NCI-H1694 treated with DMSO at 0.1 percent for 48 hours (cell line): Measurements from ENCODE around the gene TTYH2.
A peak's percentile ranks its signal among the peaks of the same experiment; 100 is the strongest.
"Not testable (repeated sequence)": the region's sequence is repeated elsewhere in the genome, so short reads cannot be mapped to it uniquely, and the experiment has no call there.

Experiments
- DNase-seq: peaks from one replicate; lab custom pipeline; 2025; lab: John Stamatoyannopoulos, UW

Gene TTYH2

DNA sequence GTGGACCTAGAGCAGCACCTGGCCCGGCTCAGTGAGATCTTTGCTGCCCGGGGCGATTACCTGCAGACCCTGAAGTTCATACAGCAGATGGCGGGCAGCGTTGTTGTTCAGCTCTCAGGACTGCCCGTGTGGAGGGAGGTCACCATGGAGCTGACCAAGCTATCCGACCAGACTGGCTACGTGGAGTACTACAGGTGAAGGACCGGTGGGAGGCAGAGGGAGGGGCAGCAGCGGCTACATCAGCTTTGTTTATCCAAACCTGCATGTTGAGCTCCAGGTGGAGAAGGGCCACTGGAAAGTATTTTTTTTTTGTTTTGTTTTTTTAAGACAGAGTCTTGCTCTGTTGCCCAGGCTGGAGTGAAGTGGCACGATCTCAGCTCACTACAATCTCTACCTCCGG, 23.9 kb downstream of the TTYH2 start:
- no peak for DNase-seq

DNA sequence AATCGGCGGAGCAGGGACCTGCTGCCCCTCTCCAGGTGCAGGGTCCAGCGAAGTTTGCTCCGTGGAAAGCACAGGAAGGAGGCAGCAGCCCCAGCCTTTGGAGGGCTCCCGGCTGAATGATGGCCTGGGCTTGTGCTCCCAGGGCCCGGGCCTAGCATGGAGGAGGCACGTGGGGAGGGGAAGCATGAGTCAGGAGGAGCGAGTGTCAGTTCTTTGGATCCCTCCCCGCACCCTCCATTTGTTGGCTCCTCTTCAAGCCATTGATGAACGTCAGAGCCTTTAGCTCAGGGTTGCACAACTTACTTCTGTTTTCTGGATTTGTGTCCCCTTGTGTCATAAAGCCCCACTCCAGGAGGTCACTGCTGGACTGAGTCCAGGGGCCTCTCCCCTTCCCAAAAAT, 25.8 kb downstream of the TTYH2 start:
- DNase-seq = no peak

DNA sequence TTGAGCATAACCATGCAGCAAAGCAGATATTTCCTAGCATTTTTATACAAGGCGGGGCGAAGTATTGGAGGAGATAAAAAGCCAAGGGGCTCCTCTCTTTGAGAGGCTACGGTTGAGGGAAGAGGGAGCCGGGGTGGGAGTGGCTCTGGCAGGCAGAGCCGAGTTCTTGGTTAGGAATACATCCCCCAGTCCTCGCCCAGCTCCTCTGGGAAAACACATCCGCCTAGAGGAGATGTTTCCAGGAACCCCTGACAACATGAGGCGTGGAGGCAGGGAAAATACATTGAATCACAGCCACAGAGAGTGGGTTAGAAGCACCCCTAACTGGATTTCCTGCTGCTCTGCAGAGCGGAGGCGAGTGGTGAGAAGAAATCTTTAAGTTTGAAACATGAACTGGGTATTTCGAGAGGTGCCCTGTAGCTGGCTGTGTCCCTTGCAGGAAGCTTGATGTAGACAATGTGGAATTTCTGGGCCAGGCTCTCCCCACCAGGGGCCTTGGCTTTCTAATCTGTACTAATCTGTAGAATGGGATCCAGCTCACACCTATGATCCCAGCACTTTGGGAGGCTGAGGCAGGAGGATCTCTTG, 27.3 kb downstream of the TTYH2 start:
- no peak for DNase-seq

DNA sequence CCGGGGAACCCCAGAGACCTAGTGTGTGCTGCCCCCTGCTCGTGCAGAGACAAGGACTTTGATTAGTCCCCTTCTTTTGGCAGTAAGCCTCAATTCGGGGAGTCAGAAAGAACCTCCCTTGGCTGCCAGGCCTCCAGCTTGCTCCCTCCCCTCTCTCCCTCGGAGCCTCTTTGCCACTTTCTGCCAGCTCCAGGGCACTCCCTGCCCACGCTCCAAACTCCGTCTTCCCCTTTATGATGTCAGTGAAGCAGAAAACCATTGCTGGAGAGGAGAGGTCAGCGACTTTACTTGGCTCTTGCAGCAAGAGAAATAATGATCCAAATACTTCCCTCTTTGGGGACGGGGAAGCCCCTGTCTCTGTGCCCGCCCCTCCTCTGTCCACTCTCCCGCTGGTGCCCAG, 28.1 kb downstream of the TTYH2 start:
- no peak for DNase-seq

DNA sequence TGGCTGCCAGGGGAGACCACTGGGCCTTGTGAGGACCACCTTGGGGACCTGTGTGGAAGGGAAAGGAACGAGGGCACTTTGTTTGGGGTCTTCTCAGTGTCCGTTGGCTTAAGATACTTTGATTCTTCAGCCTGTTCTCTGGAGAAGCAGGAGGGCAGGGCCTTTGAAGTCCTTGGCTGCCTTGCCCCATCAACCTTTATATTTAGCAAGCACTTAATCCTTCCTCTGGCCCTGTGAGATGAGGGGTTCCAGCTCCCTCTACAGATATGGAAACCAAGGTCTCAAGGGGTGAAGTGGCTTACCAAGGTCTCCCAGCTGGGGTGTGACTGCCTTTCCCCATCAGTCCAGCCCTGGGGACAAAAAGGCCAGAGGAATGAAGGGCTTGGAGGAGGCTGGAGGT, 28.5 kb downstream of the TTYH2 start:
- DNase-seq = no peak

DNA sequence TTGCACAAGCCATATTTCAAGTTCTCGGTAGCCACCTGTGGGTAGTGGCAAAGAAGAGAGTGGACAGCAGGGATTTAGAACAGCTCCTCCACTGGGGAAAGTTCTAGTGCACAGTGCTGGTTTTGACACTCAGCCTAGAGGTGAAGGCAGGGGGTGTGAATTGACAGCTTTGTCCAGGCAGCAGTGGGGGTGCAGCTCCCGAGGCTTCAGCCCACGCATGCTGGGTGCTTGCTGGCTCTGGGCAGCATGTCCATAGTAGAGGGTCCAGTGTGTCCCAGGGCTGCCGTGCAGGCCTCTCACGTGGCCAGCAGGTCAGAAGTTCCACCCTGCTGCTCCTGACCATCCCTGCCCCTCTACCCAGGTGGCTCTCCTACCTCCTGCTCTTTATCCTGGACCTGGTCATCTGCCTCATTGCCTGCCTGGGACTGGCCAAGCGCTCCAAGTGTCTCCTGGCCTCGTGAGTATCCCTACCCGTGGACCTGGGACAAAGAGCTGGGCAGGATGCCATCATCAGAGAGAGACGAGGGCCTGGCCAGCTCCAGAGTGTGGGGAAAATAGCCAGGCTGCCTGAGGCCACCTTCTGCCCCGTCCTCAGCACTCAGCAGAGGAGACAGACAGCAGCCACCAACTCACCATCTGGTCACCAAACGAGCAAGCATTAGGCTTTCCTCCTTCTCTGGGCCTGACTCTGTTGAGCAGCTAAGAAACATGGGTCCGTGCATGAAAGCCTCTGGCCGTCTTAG, 29.8 kb downstream of the TTYH2 start:
- DNase-seq = no peak

DNA sequence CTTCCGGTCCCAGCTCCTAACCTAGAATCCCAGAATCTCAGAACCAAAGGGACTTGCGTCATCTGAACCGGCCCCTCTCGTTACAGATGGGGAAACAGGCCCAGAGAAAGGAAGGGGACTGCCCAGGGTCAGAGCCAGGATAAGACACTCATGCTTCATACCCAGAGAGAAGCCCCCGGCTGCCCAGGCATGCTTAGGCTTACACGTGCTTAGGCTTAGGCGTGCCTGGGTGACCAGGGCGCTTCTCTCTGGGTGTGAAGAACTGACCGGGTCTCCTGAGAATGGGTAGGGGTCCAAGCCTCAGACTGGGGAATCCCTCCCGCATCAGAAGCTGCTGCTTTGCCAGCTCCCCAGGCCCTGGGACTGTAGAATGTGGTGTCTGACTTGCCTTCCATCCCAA, 30.8 kb downstream of the TTYH2 start:
- DNase-seq = no peak

DNA sequence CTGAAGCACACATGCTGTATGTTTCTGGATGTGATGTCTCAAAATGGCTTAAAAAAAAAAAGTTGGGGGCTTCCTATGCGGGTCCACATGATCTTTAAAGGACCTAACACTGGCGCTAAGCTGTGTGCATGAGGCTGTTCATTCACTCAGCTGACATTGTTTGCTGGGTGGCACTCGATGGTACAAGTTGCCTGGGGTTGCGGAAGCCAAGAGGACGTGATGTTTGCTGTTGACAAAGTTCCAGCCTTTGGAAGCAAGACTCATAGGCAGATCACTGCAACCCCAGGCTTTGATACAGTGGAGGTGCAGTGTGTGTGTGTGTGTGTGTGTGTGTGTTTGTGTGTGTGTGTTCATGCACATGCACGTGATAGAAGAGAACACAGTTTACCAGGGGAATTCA, 31.2 kb downstream of the TTYH2 start:
- no peak for DNase-seq

DNA sequence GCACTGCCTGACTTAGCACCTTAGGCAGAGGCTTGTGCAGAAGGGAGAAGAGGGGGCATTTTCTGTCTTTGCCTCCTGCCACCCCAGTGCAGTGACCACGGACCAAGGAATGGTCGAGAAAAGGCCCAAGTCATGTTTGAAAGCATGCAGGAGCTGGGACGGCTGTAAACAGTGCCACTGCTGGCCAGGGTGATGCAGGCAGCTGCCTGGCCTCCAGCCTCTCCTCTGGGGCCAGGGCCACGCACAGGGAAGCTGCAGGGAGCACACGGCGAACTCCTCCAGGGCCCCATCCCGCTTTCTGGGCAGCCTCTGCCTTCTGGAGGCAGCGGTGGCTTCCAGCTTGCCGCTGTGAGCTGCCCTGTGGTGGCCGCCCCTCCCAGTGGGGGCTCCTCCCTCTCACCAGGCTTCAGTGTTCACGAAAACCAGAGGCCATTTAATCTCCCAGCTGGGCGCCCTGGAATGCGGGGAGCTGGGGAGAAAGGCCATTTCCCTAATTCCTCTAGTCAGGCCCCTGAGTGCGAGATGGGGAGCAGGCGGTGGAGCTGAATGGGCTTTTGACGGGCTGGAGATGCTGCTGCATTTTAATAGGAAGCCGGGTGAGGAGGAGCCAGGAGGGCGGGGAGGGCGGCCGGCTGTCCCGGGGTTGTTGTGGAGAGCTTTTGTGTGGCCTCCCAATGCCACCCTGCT, 31.9 kb downstream of the TTYH2 start:
- DNase-seq = no peak

DNA sequence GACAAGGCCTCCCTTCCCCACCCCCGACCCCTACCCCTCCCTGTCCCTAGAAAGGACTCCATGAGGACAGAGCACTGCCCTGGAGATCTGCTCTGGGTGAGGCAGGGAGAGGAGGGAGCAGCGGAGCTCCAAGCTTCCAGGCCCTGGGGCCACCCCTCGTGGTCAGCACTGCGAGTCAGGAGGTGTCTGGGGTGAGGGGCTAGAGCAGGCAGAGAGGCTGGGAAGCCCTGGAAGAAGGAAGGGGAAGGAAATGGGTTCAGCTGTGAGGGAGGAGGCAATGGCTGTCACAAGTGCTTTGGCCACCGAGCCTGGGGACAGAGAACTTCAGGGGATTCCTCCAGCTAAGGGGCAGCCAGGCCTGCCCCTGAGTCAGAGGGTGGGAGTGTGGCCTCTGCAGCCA, 32.5 kb downstream of the TTYH2 start:
- DNase-seq = no peak

DNA sequence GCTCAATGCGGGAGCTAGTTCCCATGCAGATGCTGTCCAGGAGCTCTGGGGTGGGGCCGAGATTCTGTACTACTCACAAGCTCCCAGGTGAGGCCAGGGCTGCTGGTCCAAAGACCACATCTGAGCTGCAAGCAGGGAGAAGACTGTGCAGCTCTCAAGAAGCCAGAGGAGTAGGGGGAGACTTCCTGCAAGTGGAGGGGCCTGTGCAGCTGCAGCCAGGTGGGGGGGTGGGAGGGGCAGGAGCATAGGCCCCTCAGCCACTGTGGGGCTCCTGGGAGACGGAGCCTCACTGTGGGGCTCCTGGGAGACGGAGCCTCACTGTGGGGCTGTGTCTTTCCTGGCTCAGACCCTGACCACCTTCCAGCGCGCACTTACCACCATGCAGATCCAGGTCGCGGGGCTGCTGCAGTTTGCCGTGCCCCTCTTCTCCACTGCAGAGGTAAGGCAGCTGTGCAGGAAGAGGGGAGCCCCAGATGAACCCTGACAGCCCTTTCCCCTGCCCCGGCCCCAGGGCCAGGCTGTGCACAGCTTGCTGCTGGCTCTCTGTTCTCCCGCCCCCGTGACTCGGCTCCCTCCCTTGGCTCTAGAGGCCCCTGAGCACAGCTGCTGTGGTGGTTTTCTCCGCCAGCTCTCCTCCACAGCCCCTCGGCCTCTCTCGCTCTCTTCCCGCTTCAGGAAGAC, 36.4 kb downstream of the TTYH2 start:
- peak; percentile 32 for DNase-seq

DNA sequence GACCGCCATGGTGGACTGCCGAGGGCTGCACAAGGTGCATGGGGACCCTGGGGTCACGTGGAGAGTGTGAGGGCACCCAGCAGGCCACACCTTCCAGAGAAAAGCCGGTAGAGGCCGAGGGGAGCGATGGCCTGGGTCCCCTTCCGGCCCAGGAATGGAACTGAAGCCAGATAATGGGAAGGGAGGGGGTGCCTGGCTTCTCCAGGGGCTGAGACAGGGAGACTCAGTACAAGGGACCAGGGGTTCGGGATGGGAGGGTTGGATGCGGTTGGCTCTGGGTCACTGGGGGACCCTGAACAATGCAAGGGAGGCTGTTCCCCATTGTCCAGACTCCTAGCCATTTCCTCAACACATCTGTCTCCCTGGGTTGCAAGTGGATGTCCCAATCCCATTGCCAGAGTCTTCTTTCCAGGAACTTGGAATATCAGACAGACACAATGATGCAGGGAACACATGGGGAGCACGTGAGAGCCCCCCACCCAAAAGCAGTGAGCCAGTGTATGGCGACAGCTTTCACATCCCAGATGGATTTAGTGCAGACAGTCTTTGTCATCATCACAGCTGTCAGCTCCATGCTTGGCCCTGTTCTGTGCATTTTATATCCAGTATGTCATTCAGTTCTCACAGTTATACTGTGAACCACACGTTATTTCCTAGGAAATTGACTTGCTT, 37.1 kb downstream of the TTYH2 start:
- peak; percentile 59 for DNase-seq

DNA sequence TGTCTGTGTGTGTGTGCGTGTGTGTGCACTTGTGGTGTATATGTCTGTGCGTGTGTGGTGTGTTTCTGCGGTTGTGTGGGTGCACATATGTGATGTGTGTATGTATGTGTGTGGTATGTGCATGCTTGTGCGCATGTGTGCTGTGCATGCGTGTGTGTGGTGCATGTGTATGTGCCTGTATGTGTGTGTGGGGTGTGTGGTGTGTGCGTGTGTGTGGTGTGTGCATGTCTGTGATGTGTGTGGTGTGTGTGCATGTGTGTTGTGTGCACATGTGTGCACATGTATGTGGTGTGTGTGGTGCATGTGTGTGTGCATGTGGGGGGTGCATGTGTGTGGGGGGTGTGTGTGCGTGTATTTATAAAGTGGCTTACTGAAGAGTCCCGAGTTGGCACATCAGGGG, 37.7 kb downstream of the TTYH2 start:
- DNase-seq = no peak

DNA sequence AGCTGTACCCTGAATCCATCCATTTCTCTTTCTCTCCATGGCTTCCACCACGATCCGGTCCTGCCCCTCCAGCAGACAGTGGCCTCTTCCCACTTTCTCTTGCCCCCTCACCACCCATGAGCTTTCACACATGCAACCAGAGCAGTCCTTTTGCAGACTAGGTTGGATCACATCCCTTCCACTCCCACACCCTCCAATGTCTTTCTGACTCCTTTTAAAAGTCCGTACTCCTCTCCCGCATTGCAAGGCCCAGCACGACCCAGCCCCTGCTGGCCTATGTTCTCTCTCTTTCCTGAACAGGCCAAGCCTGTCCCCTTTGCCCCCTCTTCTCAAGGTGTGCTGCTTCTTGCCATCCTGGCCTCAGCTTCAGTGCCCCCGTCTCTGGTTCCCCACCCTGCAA, 38.2 kb downstream of the TTYH2 start:
- no peak for DNase-seq

DNA sequence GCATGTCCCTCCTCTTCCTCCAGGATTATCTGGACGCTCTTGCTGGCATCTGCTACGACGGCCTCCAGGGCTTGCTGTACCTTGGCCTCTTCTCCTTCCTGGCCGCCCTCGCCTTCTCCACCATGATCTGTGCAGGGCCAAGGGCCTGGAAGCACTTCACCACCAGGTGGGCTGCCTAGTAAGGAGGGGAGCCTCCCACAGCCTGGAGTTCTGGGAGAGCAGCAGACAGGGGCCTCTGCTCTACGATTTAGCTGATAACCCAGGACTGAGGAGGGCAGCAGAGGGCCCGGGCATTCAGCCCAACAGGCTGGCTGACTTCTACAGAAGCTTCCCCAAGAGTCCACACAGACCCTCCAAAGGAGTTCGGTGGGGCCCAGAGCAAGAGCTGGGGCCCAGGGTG, 38.8 kb downstream of the TTYH2 start:
- no peak for DNase-seq

DNA sequence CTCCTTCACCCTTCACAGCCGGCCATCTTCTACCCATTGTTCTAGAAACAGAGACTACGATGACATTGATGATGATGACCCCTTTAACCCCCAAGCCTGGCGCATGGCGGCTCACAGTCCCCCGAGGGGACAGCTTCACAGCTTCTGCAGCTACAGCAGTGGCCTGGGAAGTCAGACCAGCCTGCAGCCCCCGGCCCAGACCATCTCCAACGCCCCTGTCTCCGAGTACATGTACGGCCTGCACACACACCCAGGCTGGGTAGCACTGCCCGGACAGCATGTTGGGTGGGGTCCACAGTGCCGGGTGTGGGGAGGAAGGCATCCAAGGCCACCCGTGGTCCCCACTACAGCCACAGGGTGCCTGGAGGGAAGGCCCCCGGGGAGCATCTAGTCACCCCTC, 39.7 kb downstream of the TTYH2 start:
- no peak for DNase-seq

DNA sequence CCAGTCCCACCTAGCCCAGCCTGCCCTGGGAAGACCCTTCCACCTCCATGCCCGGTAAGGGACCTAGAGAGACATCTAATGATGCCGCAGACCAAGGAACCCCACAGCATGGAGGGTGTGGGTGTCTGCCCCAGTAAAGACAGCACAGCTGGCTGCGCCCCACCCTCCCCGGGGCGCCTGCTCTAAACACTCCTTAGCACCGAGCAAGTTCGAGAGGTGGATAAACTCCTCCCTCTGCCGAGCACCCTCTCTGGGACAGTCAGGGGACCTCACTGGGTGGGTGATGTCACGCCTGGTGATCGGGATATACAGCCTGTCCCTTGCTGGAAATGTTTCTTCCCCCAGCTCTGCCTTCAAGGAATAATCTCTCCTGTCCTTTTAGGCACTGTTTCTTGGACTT, 43.9 kb downstream of the TTYH2 start:
- no peak for DNase-seq

DNA sequence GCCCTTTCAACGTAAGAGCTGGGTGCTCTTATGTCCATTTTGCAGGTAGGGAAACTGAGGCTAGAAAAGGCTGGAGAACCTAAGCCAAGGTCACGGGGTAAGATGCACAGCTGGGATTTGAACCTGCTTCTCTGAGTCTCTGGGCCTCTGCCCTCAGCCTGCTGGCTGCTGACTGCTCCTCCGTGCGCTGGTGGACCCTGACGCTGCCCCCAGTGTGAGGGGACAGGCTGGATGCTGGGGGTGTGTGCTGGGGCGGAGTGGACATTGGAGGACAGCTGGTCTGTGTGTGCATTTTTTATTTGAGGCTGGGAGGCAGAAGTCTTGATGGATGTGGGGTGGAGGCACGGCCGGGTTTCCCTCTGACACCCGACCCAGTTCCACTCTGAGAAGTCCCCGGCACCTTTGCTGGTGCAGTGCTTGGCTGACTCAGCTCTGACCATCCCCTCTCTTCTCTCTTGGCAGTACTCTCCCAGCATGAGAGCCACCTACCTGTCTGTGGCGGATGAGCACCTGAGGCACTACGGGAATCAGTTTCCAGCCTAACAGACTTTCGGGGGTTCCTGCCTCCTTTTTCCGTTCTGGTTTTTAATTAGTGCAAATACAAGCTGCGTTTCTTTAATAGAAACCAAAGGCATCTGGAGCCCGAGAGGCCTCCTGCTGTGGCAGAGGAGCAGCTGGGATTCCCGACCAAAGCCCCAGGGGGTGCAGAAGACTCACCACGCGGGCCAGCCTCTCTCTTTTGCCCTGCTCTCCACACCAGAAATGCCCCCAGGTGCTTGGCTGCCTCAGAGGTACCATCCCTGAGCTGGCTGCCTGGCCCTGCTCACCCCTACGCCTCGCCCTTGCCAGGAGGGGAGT, 46.5 kb downstream of the TTYH2 start:
- peak; percentile 89 for DNase-seq

DNA sequence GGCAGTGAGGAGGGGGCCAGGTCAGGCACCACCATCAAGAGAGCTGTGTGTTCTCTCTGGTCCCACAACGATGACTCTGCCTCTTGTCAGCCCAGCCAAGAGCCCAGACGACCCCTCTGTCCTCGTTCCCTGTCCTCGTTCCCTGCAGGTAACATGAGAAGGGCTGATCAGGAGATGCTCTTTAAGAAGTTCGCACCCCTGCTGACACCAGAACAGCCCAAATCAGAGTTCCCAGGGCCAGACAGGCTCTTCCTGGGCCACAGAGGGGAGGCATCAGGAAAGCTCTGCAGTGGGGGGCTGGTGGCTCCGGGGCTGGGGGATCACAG, 47.1 kb downstream of the TTYH2 start:
- no peak for DNase-seq

DNA sequence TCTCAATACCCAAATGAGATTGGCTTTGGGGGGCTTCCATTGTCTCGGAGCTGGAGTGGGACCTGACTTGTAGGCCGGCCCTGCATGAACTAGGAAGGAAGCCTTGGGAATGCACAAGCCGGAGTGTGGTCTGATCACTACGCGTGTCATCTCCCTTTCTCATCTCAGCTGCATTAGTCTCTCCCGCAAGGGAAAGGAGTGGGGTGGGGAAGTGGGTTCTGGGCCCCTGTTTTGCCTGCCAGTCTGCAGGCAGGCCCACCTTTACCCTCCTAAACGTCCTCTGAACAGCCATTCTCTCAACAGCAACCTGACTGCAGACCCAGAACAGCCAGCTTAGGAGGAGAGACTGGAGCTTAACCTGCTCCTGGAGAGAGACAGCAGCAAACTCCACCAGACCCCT, 49.2 kb downstream of the TTYH2 start:
- DNase-seq = no peak

DNA sequence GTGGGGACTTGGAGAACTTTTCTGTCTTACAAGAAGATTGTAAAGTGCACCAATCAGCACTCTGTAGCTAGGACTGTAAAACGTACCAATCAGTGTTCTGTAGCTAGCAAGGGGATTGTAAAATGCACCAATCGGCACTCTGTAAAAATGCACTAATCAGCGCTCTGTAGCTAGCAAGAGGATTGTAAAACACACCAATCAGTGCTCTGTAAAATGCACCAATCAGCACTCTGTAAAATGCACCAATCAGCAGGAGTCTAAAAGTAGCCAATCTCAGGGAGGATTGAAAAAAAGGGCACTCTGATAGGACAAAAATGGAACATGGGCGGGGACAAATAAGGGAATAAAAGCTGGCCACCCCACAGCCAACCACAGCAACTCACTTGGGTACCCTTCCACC, 53.7 kb downstream of the TTYH2 start:
- not testable (repeated sequence) for DNase-seq

DNA sequence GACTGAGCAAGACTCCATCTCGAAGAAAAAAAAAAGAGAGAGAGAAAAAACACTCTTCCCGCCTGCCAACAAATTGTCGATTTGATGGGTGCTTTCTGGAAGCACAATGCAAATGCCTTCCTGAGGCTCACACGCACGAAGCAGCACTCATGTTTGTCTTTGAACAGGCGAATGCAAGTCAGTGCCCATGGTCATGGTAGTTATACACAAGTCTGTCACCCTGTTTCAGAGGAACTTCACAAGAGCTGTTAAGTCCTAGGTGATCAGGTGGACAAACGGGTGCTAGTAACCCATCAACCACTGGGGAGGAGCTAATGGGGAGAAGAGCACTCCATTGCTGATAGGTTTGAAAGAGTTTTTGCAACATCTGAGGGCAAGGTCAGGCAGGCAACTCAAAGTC, 54.2 kb downstream of the TTYH2 start:
- DNase-seq = no peak
